ENCODE data around the gene PARVB.

The PARVB gene

DNA sequence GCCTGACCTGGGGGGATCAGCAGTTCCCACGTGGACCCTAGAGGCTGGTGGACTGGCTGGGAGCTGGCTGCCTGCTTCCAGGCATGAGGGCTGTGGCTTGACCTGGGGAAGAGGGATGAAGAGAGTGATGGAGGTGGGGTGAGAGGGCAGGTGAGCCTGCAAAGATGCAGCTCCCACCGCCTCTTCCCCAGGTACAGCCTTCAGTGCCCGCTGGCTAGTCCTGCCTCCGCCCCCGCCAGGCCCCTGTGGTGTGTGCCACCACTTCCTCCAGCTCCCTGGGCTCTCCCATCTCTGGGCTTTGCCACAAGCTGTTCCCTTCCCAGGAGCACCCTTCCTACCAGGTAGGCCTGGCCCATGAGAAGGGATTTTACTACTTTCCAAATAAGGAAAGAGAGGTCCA, 175.8 kb downstream of the PARVB start:
- DNase-seq (ENCODE audit: low read depth in 2 of 2), result no peak

DNA sequence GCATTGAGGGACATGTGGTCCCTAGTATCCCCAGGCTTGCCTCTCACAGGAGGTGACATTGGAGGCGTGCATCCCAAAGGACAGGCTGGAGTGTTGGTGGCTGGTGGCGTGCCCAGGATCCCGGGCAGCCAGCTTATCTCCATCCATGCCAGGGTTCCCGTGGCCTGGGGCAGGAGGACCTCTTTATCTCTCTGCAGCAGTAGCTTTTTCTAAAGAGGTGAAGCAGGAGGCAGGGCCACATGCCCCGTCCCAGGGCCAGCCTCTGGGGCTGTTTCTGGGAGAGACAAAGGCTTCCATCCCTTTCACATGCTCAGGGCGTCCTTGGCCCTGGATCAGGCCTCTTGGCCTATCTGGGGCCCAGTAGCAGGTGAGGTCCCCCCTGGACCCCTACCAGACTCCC, 176.3 kb downstream of the PARVB start:
- DNase-seq (ENCODE audit: low read depth in 2 of 2), result no peak

DNA sequence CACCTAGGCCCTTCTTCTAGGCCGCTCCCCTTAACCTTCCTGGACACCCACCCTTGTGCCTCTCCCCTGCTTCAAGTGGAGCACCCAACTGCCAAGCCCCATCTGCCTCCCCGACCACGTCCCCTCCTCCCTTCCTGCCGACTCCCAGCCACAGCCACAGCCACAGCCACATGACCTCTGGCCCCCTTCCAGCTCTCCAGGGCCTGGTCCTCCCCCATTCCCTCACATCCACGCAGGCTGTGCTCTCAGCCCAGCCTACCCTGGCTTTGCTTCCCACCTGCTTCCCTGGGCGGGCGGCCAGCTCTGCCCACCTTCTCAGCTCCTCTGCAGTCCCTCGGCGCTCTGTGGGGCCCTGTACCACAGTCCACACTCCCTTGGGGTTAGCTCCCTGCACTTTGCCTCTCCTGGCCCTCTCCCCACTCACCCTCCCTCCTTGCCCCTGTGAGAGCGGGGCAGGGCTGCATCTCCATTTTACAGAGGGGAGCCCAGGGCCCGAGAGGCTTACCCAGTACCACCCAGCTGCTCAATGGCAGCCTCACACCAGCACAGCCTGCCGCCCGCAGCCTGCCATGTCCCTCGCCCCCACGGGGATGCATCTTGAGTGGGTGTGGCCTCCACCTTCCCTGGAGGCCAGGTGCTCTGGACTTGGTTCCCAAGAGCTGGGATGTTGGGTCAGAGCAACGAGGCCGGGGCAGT, 176.9 kb downstream of the PARVB start:
- no peak for DNase-seq (ENCODE audit: low read depth in 2 of 2)

DNA sequence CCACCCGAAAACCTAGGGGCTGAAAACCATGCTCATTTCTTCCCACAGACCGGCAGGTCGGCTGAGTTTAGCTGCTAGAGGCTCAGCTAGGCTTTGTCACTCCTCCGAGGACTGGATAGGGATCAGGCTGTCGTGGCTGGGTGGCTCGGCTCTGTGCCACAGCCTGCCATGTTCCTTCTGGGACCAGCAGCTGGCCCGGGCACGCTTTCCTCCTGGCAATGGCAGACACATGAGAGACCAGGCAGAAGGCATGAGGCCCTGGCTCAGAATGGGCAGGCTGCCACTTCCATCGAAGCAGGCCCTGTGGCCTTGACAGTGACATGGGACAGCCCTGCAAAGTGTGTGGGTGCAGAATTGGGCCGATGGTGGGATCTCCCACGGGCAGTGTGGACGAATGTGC, 177.6 kb downstream of the PARVB start:
- no peak for DNase-seq (ENCODE audit: low read depth in 2 of 2)

DNA sequence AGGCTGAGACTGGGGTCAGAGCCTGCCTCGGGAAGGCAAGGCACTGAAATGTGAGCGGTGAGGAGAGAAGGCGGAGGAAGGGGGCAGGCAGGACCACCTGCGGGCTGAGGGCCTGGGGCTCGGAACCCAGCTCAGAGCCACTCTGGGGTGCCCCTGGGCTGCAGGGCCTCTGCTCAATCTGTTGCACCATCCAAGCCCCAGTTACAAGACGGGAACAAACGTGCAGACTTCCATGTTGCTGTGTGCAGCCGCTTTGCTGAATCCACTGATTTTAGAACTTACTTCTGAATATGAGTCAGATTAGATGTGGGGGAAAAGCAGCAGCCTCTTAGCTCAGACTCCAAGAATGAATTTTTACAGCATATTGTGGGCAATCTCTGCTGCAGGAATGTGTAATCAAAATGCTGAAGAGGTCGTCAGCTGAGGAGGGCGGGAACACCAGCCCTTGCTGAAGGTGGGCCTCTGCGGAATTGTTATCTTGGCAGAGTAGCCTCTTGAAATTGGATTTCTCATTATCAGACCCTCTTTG, 178.2 kb downstream of the PARVB start:
- DNase-seq (ENCODE audit: low read depth in 2 of 2), result no peak

DNA sequence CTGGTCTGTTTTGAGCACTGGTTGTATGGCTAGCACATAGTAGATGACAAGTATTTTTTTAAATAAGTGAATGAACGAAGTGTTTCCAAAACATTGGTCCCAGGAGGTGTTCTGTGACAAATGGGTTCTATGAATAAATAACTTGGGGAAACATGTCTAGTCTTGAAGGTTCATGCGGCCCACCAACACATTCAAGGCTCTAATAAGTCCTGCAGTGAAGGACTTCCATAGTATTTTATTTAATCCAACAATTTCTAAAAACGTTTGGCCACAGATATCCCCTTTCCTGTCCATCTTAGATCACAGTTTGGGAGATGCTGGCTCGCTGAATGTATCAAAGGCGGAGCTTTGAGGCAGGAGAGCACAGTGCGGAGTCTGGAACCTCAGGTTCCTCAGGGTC, 179.1 kb downstream of the PARVB start:
- DNase-seq (ENCODE audit: low read depth in 2 of 2), result no peak

DNA sequence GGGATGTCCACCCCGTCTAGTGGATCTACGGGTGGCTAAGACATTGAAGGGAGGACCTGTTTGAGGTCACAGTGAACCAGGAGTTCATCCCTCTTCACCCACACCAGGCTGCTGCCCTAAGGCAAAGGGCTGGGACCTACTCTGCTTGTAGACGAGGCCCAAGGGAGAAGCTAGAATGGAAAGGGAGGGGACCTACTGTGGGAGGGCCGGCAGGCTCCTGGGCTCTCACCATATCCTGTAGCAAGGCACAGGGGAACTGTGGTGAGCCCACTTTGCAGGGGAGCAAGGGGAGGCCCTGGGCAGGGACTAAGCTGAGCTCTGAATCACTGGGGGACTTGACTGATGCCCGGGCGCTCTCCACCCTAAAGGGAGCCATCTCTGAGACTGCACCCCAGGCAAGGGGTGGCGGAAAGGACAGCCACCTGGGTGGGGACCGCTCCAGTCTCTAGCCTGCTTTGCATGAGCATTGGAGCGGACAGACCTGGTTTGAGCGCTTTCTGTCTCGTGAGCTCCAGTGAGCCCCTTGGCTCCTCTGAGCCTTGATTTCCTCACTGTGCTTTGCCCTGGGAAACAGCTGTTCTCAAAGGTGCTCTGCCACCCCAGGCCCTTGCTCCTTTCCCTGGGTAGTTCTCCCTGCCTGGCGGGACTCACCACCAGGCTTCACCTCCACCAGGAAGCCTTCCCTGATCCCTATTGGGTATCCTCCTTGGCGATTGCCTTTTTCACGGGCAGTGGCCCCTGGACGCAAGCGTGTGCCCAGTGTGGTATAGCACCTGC, 180.8 kb downstream of the PARVB start:
- no peak for DNase-seq (ENCODE audit: low read depth in 2 of 2)

DNA sequence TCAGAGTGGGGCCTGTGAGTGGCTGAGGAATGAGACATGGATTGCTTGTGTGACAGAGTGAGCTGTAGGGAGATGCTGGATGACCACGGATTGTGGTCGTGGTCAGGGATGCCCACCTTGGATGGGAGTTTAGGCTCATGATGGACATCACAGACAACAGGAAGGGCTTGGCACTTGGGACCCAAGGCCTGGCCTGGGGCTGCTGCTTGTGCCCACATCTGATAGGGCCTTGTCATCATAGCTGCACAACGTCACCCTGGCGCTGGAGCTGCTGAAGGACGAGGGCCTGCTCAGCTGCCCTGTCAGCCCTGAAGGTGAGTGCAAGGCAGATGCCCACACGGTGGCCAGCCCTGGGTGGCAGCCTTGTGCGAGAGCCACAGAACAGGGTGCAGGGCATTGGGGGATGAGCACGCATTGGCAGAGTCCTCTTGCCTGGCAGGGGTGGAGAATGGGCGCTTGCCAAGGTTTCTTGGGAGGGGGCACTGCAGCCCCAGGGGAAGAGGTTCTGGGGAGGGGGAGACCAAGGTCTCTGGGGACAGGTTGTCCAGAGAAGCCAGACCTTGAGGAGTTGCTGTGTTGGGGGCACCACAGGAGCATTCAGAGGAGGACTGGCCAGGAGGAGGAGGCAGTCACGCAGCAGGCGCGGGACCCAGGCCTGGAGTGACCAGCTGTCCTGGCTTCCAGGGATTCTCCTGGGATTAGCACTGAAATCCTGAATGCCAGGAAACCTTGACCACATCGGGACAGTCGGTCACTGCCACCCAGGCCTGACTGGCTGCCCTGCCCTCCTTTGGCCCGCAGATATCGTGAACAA, 181.6 kb downstream of the PARVB start:
- no peak for DNase-seq (ENCODE audit: low read depth in 2 of 2)

DNA sequence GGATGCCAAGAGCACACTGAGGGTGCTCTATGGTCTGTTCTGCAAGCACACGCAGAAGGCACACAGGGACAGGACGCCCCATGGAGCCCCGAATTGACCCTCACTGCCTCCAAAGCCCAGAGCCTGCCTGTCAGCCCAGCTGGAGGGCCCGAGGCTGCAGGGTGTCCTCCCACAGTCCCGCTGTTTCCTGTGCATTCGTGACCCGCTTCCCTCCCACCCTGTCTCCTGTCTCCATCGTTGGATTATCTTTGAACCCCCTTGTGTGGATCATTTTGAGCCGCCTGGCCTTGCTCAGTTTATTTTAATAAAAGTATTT, 182.2 kb downstream of the PARVB start:
- DNase-seq (ENCODE audit: low read depth in 2 of 2), result no peak

DNA sequence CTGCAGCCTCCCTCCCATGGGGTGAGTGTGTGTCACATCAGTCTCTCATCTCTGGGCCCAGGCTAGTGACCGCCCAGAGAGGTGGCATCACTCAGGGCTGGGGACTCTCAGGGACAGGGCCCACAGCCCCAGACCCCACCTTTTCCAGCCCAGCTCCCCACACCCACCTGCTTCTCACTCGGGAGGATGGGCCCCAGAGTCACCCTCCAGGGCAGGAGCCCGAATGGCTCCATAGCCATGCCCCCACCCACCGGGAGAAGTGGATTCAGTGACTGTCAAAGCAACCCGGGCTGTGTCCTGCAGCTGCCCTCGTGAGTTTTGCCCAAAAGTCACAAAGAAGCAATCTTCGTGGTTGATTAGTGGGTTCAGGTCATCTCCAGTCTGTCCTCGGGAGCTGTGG, 182.6 kb downstream of the PARVB start:
- DNase-seq (ENCODE audit: low read depth in 2 of 2), result no peak

DNA sequence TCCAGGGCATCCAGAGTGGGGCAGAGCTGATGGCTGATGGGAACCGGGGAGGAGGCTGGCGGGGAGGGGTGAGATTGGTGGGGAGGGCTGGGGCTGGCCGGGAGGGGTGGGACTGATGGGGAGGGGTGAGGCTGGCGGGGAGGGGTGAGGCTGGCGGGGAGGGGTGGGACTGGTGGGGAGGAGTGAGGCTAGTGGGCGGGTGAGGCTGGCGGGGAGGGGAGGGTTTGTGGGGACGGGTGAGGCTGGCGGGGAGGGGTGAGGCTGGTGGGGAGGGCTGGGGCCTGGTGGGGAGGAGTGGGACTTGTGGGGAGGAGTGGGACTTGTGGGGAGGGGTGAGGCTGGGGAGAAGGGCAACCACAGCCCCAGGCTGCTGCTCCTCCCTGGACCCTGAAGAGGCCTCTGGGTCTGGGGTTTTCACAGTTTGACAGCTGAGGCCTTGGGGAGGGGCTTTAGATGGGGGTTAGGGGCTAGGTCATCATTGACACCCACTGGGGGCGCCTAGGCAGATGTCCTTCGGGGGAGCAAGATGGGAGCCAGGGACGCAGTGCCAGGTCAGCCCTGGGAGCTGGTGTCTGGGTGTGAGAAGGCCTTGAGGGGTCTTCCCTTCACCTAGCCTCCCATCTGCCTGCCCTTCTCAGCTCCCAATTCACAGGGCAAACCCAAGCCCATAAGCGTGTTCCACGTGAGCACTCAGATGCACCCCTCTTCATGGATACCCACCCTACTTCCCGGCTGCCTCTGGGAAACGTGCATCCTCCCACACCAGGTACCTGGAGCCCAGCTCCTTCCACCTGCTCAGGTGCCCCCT, 183.3 kb downstream of the PARVB start:
- no peak for DNase-seq (ENCODE audit: low read depth in 2 of 2)

DNA sequence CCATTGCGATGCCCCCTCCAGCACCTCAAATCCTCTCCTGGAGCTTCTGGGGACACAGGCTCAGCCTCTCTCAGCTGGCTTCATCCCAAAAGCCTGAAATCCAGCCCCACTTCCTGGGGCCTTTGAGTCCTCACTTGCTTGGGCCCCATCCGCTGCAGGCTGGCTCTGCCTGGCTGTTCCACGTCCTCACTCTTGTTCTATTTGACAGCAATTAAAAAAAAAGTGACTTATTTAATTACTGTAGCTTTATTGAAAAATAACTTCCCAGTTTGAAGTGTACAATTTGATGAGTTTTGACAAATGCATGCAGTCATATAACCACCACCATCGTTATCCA, 183.8 kb downstream of the PARVB start:
- DNase-seq (ENCODE audit: low read depth in 2 of 2), result no peak

DNA sequence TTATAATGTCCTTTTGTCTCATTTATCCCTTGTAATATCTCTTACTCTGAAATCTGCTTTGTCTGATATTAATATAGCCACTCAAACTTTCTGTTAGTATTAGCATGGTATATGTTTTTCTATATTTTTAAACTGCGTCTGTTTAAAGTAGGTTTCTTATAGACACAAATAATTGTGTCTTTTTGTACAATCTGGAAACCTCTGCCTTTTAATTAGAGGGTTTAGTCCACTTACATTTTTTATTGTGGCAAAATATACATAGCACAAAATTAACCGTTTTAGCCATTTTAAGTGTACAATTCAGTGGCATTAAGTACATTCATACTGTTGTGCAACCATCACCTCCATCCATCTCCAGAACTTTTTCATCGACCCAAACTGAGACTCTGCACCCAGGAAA, 185.2 kb downstream of the PARVB start:
- no peak for DNase-seq (ENCODE audit: low read depth in 2 of 2)

DNA sequence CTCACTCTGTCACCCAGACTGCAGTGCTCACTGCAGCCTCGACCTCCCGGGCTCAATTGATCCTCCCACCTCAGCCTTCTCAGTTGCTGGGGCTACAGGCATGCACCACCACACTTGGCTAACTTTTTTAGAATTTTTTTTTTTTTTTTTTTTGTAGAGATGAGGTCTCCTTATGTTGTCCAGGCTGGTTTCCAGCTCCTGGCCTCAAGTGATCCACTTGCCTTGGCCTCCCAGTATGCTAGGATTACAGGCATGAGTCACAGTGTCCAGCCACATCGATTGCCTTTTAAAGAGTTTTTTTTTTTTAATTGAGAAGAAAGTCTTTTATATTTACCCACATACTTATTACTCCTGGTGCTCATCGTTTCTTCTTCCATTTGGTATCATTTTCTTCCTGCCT, 186.6 kb downstream of the PARVB start:
- DNase-seq (ENCODE audit: low read depth in 2 of 2), result no peak

DNA sequence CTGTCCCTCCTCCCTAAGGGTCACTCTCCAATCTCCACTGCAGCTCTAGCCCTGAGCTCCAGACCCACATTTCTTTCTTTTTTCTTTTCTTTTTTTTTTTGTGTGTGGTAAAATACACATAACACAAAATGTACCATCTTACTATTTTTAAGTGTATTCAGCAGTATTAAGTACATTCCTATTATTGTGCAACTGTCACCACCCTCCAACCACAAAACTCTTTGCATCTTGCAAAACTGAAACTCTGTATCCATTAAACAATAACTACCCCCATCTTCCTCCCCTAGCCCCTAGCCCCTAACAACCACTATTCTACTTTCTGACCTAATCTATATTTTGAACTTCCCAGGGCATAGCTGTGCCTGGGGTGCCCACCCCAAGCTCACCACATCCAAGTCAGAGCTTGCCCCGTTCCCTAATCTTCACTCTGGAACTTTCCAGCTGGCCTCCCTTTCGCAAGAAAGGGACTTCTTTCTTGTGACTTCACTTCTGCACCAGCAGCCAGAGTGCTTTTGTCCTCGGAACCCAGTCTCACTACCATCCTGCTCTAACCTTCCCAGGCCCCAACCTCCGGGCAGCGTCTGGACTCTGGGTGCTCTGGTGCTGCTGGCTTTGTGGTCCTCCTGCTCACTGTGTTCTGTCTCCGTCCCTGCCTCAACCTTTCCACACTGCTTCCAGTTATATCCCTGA, 187.3 kb downstream of the PARVB start:
- DNase-seq (ENCODE audit: low read depth in 2 of 2), result no peak

DNA sequence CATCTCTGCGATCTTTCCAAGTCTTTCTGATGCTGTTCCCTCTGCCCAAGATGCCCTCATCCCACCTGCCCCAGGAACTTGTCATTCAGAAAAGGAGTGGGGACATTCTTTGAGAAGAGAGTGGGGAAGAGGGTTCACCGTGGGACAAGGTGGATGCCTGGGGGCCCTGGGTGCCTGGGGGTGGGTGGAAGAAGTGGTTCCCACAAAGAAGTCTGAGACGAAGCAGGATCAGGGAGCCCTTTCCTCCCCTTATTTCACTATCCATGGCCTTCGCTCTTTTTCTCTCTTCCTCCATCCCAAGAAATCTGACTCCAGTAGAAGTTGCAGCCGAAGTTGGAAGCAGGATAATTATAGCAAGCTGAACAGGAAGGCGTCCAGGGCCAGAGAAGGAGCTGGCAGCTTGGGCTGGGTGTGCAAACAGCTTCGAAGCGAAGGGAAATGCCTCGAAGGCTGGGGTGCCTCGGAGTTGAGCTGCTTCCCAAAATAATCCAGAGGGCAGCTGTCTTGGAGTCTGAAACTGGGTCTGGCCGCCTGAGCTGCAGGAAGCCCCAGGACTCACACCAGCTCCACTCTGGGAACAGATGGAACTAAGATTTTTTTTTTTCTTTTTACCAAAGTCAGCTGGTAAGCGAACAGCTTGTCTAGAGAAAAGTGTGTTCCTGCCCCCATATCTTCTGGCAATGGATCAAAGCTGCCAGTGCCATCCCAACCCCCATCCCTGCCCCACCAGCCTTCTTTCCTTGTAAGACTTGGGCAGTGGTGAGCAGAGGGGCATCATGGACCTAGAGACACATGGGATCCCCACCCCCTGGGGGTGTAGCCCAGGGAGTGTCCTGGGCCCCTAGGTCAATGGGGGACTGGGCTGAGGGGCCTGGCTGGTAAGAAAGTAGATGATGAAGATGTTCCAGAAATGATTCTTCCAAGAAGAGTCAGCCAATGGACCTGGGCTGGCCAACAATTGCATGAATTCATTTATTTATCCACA, 188.1 kb downstream of the PARVB start:
- no peak for DNase-seq (ENCODE audit: low read depth in 2 of 2)

DNA sequence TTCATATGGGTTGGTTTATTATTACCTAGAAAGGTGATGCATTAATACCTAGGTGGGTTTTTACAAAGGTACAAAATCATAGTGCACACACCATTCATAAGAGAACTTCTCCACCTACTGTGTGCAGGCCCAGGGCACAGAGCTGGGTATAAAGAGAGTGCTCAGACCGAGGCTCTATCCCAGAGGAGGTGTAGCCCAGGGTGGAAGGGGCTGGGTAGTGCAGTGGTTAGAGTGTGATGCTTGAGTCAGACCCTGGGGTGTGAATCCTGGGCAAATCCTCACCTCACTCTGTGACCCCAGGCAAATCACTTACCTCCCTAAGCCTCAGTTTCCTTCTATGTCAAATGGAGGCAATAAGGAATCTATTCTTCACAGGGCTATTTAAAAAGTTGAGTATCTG, 188.8 kb downstream of the PARVB start:
- DNase-seq (ENCODE audit: low read depth in 2 of 2), result no peak

DNA sequence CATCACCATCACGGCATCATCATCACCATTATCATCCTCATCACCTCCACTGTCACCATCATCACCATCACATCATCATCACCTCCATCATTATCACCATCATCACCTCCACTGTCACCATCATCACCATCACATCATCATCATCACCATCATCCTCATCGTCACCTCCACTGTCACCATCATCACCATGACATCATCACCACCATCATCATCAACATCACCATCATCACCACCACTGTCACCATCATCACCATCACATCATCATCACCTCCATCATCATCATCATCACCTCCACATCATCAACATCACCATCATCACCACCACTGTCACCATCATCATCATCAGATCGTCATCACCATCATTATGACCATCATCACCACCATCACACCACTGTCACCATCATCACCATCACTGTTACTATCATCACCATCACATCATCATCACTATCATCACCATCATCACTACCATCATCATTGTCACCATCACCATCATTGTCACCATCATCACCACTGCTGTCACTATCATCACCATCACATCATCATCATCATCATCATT, 189.5 kb downstream of the PARVB start:
- DNase-seq (ENCODE audit: low read depth in 2 of 2), result no peak

DNA sequence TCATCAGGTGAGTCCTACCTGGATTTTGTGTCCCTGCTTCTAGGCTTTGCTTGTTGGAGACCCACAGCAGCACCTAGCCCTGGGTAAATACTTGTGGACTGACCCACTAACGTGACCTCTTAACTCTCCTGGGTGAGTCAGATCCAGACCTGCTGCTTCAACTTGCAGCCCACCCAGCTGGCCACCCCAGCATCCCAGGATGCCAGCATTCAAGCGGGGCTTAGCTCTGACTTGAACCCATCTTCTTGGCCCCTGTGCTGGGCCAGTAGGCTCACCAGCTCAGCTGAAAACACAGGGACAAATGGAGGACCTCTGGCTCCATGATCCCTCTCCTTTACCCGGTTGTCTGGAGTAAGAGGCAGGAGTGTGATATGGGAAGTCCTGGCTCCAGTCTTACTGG, 190.1 kb downstream of the PARVB start:
- DNase-seq (ENCODE audit: low read depth in 2 of 2), result no peak

DNA sequence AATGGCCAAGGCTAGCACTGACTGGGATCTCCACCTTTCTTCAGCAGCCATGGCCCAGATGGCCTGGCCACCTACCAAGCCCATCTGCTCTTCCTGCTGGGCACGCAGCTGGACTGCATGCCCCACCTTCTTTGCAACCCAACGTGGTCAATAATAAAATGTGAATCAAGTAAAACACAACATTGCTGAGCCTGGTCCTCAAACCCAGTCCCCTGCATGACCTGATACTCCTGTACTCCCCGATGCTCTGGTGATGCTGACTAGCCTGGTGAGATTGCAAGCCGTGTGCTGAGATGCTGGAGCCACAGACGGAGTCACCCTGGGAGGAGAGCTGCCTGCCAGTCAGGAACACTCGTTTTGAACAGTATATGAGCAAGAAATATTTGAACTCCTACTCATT, 190.7 kb downstream of the PARVB start:
- DNase-seq (ENCODE audit: low read depth in 2 of 2), result no peak

Data from activated CD4-positive, alpha-beta T cell treated with anti-CD3 and anti-CD28 coated beads for 24 hours (primary cell).